Measurements from ENCODE around the gene VPS72. TPM values are rescaled to one million over a fixed set of nuclear protein-coding genes. Genes with fewer than 3 reads are reported as not detected.

Gene VPS72
- total RNA-seq, 1 experiment from 2014 or later, result 75.1 TPM

DNA sequence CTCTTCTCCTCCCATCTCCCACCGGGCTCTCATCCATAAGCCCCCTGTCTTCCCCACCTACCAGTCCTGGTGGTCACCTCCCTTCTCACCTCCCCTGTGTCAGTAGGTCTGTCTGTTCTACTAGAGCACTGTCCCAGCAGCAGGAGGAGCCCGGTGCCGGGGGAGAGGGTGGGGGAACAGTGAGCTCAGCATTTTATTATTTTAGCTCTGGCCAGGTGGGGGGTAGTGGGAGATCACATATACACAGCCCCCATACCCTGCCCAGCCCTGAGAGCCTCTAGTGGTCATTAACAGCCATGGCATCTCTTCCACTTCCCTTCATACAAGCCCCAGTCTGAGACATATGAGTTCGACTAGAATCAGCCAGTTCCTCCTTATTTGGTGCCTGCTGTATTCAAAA lies 14.1 kb downstream of the VPS72 start, which contains the start of gene TMOD4:
TMOD4 (minus strand) TSS at position 119 of the 400 bp plus-strand sequence. CDS start 1,106 bp downstream, outside the sequence.
- no peak within 1 kb of the TSS for H3K27ac ChIP-seq (ENCODE audit: low read length)
- BruUV-seq (replicated peaks), result no TSS peak
- no peak within 1 kb of the TSS for H3K4me3 ChIP-seq (ENCODE audit: low read length)
- CTCF ChIA-PET, result interaction anchor here (1.3 kb wide), 1 partner anchor 76 kb away, joined by 4 read pairs; no protein-coding TSS in a partner anchor
- H3F3A ChIP-seq (ENCODE audit: low read length, unreplicated experiment), result no peaks in the 10 kb centered on the region
- H3K9me2 ChIP-seq (replicated peaks; ENCODE audit: low read length), result no peaks in the 10 kb centered on the region
- no peak for DNase-seq
- intact Hi-C loops (cut with micrococcal nuclease), result no loop called here
- POLR2A ChIA-PET (ENCODE audit: unreplicated experiment), result no interaction called here
- H3K36me3 ChIP-seq (ENCODE audit: low read depth, low read length), result peaks cover 28% of the 10 kb centered on the region
- H2AFZ ChIP-seq (ENCODE audit: low read length), result no peak within 1 kb of the TSS
- peak; percentile 63 for ATAC-seq
- no peaks in the 10 kb centered on the region for H3K27me3 ChIP-seq (ENCODE audit: low read length)
- no peaks in the 10 kb centered on the region for H4K20me1 ChIP-seq (ENCODE audit: low read length)
- H3K4me2 ChIP-seq (ENCODE audit: low read length), result no peak within 1 kb of the TSS
- no peaks in the 10 kb centered on the region for H3K9me3 ChIP-seq (ENCODE audit: low read length)
- TF ChIP-seq, protein P1, sequence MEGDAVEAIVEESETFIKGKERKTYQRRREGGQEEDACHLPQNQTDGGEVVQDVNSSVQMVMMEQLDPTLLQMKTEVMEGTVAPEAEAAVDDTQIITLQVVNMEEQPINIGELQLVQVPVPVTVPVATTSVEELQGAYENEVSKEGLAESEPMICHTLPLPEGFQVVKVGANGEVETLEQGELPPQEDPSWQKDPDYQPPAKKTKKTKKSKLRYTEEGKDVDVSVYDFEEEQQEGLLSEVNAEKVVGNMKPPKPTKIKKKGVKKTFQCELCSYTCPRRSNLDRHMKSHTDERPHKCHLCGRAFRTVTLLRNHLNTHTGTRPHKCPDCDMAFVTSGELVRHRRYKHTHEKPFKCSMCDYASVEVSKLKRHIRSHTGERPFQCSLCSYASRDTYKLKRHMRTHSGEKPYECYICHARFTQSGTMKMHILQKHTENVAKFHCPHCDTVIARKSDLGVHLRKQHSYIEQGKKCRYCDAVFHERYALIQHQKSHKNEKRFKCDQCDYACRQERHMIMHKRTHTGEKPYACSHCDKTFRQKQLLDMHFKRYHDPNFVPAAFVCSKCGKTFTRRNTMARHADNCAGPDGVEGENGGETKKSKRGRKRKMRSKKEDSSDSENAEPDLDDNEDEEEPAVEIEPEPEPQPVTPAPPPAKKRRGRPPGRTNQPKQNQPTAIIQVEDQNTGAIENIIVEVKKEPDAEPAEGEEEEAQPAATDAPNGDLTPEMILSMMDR (conservative IDR thresholded peaks at IDR 0.05; ENCODE audit: low read depth, low read length), result peak; percentile 70
- no peak for TF ChIP-seq EZH2phosphoT487 (IDR thresholded peaks at IDR 0.05; ENCODE audit: borderline replicate concordance, low read length)
- no peaks in the 10 kb centered on the region for H3K79me2 ChIP-seq (ENCODE audit: low read length)
- H3K9ac ChIP-seq (ENCODE audit: low read length), result no peak within 1 kb of the TSS
- H3K4me1 ChIP-seq (ENCODE audit: insufficient read depth, low read length), result no peaks in the 10 kb centered on the region

DNA sequence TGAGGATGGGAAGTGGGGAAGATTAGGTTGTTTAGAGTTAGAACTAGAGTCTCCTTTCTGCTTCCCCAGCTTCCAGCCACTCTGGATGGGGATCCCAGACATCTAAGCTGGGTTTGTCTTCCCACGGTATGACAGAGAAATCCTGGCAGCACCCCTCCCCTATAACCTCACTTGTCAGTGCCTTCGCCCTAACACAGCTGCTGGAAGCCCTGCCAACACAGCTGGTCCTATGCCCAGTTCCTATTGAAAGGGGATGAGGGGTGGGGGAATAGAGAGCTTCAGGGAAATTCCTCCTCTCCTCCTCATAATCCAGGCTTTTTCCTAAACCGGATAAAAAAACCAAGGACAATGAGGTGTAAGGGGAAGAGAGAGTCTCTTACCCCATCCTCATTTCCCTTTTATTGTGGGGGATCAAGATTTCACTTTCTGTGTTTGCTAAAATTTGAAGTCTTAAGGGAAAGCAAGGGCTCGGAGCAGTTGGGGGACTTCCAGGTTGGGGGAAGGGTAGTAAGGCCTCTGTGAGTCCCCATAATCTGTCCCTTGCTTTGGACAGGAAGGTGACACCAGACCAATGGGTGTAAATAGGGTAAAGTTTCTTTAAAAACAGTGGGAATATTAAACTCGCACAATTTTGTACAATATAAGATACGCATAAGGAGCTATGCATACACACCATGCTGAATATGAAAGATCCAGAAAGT lies 14.8 kb downstream of the VPS72 start:
- H3F3A ChIP-seq (ENCODE audit: low read length, unreplicated experiment), result no peaks in the 10 kb centered on the region
- no peak overlapping the region for H3K4me2 ChIP-seq (ENCODE audit: low read length)
- no peaks in the 10 kb centered on the region for H3K4me1 ChIP-seq (ENCODE audit: insufficient read depth, low read length)
- DNase-seq (no peak), ATAC-seq (no peak)
- CTCF ChIA-PET, result no interaction called here
- BruUV-seq (replicated peaks), result no TSS peak
- POLR2A ChIA-PET (ENCODE audit: unreplicated experiment), result no interaction called here
- intact Hi-C loops (cut with micrococcal nuclease), result no loop called here
- no peak overlapping the region for H3K27ac ChIP-seq (ENCODE audit: low read length)
- H3K4me3 ChIP-seq (ENCODE audit: low read length), result no peak overlapping the region
- TF ChIP-seq EZH2 (IDR thresholded peaks at IDR 0.05; ENCODE audit: low read length, unreplicated experiment) (no peak), EZH2phosphoT487 (IDR thresholded peaks at IDR 0.05; ENCODE audit: borderline replicate concordance, low read length) (no peak)
- TF ChIP-seq, protein P1 (conservative IDR thresholded peaks at IDR 0.05; ENCODE audit: low read depth, low read length), result no peak
- no peaks in the 10 kb centered on the region for H3K27me3 ChIP-seq (ENCODE audit: low read length)
- H3K9me2 ChIP-seq (replicated peaks; ENCODE audit: low read length), result no peaks in the 10 kb centered on the region
- H3K79me2 ChIP-seq (ENCODE audit: low read length), result no peaks in the 10 kb centered on the region
- no peaks in the 10 kb centered on the region for H4K20me1 ChIP-seq (ENCODE audit: low read length)
- no peaks in the 10 kb centered on the region for H3K9me3 ChIP-seq (ENCODE audit: low read length)
- H3K36me3 ChIP-seq (ENCODE audit: low read depth, low read length), result peaks cover 26% of the 10 kb centered on the region; the same call in 1 of the 2 replicates
- no peak overlapping the region for H3K9ac ChIP-seq (ENCODE audit: low read length)
- H2AFZ ChIP-seq (ENCODE audit: low read length), result no peak overlapping the region

DNA sequence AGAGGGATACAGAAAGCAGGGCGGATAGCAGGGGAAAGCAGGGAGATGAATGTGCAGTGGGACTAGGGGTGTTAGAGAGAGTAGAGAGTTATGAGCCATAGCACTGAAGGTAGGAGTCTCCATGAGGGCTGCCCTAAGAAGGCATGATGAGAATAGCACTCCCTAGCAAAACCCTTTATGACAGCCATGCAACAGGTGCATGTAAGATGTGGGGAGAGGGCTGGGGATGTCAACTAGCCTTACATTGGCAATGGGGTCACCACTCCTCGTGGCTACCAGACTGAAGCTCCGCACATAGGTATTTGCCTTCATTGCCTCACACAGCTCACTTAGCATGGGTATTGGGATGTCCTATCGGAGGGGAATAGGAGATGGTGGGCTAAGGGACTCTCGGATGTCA lies 18.8 kb downstream of the VPS72 start:
- BruUV-seq (replicated peaks), result no TSS peak
- intact Hi-C loops (cut with micrococcal nuclease), result no loop called here
- no peak for DNase-seq
- peaks cover 5% of the 10 kb centered on the region; the same call in 1 of the 2 replicates for H3K36me3 ChIP-seq (ENCODE audit: low read depth, low read length)
- H3K9me3 ChIP-seq (ENCODE audit: low read length), result no peaks in the 10 kb centered on the region
- no peak overlapping the region for H2AFZ ChIP-seq (ENCODE audit: low read length)
- H3K4me2 ChIP-seq (ENCODE audit: low read length), result no peak overlapping the region
- H3K4me1 ChIP-seq (ENCODE audit: insufficient read depth, low read length), result peaks cover 7% of the 10 kb centered on the region
- H3K79me2 ChIP-seq (ENCODE audit: low read length), result peaks cover 12% of the 10 kb centered on the region
- no peaks in the 10 kb centered on the region for H3K27me3 ChIP-seq (ENCODE audit: low read length)
- H4K20me1 ChIP-seq (ENCODE audit: low read length), result no peaks in the 10 kb centered on the region
- no peak for ATAC-seq
- no peaks in the 10 kb centered on the region for H3F3A ChIP-seq (ENCODE audit: low read length, unreplicated experiment)
- H3K4me3 ChIP-seq (ENCODE audit: low read length), result no peak overlapping the region
- no peak for TF ChIP-seq EZH2 (IDR thresholded peaks at IDR 0.05; ENCODE audit: low read length, unreplicated experiment)
- TF ChIP-seq EZH2phosphoT487 (IDR thresholded peaks at IDR 0.05; ENCODE audit: borderline replicate concordance, low read length), result no peak
- TF ChIP-seq, protein P1 (conservative IDR thresholded peaks at IDR 0.05; ENCODE audit: low read depth, low read length), result no peak
- no peak overlapping the region for H3K9ac ChIP-seq (ENCODE audit: low read length)
- ChIA-PET POLR2A (ENCODE audit: unreplicated experiment) (no interaction called here), CTCF (no interaction called here)
- no peaks in the 10 kb centered on the region for H3K9me2 ChIP-seq (replicated peaks; ENCODE audit: low read length)
- no peak overlapping the region for H3K27ac ChIP-seq (ENCODE audit: low read length)

Measured in PC-3 (cell line).